GM23338 (cell line): Measurements from ENCODE around the gene GRIP2. TPM values are rescaled to one million over a fixed set of nuclear protein-coding genes. Genes with fewer than 3 reads are reported as not detected.
A peak's percentile ranks its signal among the peaks of the same experiment; 100 is the strongest.

Experiments
- ATAC-seq: fragments of 200-7000 bp; cut with Tn5 transposase; 3 replicates; pipeline ENCODE4 v1.9.1; 2020
- DNase-seq: peaks from one replicate; pipeline ENCODE4 v3.0.0-alpha.2; 2015; ENCODE audit warnings: low spot score
- H2AFZ ChIP-seq: fragments of 200-600 bp; sonication (generic); 2 replicates; pipeline ENCODE4 v1.8.0; 2016; ENCODE audit warnings: antibody characterized with exemption, mild to moderate bottlenecking, moderate library complexity
- H3F3A ChIP-seq: fragments of 200-600 bp; sonication (generic); replicated peaks from 2 replicates; pipeline ENCODE4 v1.8.0; 2017; ENCODE audit warnings: antibody characterized with exemption, mixed run types, low read depth
- H3K27ac ChIP-seq: fragments of 200-600 bp; sonication (generic); 2 replicates; pipeline ENCODE4 v1.6.1; 2016; ENCODE audit warnings: low read depth
- H3K27me3 ChIP-seq: fragments of 200-600 bp; sonication (generic); 2 replicates; pipeline ENCODE4 v1.8.0; 2016; ENCODE audit warnings: mild to moderate bottlenecking, mixed run types, moderate library complexity; ENCODE audit not compliant: insufficient read depth
- H3K36me3 ChIP-seq: fragments of 200-600 bp; sonication (generic); 2 replicates; pipeline ENCODE4 v1.8.0; 2016; ENCODE audit warnings: mild to moderate bottlenecking; ENCODE audit not compliant: insufficient read depth
- H3K4me1 ChIP-seq: fragments of 200-600 bp; sonication (generic); 2 replicates; pipeline ENCODE4 v1.8.0; 2016; ENCODE audit warnings: mild to moderate bottlenecking, moderate library complexity; ENCODE audit not compliant: insufficient read depth
- H3K4me2 ChIP-seq: fragments of 200-600 bp; sonication (generic); 2 replicates; pipeline ENCODE4 v1.7.1; 2017; ENCODE audit warnings: mixed run types
- H3K4me3 ChIP-seq: fragments of 200-600 bp; sonication (generic); 2 replicates; pipeline ENCODE4 v1.6.1; 2016; ENCODE audit warnings: mixed run types
- H3K79me2 ChIP-seq: fragments of 200-600 bp; sonication (generic); replicated peaks from 2 replicates; pipeline ENCODE4 v1.8.0; 2017; ENCODE audit warnings: mild to moderate bottlenecking; ENCODE audit not compliant: insufficient read depth
- H3K9me2 ChIP-seq: fragments of 200-600 bp; sonication (generic); 2 replicates; pipeline ENCODE4 v1.8.0; 2017; ENCODE audit not compliant: insufficient read depth
- H4K20me1 ChIP-seq: fragments of 200-600 bp; sonication (generic); replicated peaks from 2 replicates; pipeline ENCODE4 v1.8.0; 2017; ENCODE audit warnings: mild to moderate bottlenecking; ENCODE audit not compliant: insufficient read depth
- H3K27ac Mint-ChIP-seq: 2 replicates; pipeline ENCODE4 v1.8.0; 2020; ENCODE audit warnings: inconsistent platforms, mild to moderate bottlenecking, moderate library complexity, mixed read lengths
- H3K27me3 Mint-ChIP-seq: 3 replicates; pipeline ENCODE4 v1.8.0; 2022; ENCODE audit warnings: low read depth, mild to moderate bottlenecking, moderate library complexity, mixed read lengths, inconsistent platforms; ENCODE audit not compliant: insufficient read depth, poor library complexity
- H3K36me3 Mint-ChIP-seq: 3 replicates; pipeline ENCODE4 v1.8.0; 2021; ENCODE audit warnings: low read depth, mild to moderate bottlenecking, inconsistent platforms, moderate library complexity, mixed read lengths
- H3K4me1 Mint-ChIP-seq: 3 replicates; pipeline ENCODE4 v1.8.0; 2020; ENCODE audit warnings: mild to moderate bottlenecking, inconsistent platforms, mixed read lengths
- H3K4me3 Mint-ChIP-seq: 3 replicates; pipeline ENCODE4 v1.8.0; 2021; ENCODE audit warnings: moderate library complexity, mild to moderate bottlenecking, inconsistent platforms, mixed read lengths
- H3K9me3 Mint-ChIP-seq: 3 replicates; pipeline ENCODE4 v1.8.0; 2020; ENCODE audit warnings: moderate library complexity, mild to moderate bottlenecking, inconsistent platforms, mixed read lengths
- EZH2phosphoT487 ChIP-seq: fragments of 200-600 bp; sonication (generic); IDR thresholded peaks from one replicate; pipeline ENCODE4 v1.8.1; 2018; ENCODE audit warnings: antibody characterized with exemption; ENCODE audit not compliant: unreplicated experiment
- ZNF331 ChIP-seq: fragments of 250-450 bp; sonication (Bioruptor Pico); IDR thresholded peaks from 2 replicates; pipeline ENCODE4 v1.5.0; 2020; ENCODE audit warnings: low read depth, mild to moderate bottlenecking, moderate library complexity
- polyA plus RNA-seq: library from polyadenylated mRNA; unstranded; fragments of >200 nt; fragmentation: Nextera tagmentation; extraction: Ambion mirVana; gene quantifications from 2 replicates; pipeline ENCODE4 v1.2.1, GENCODE V29; 2016
- total RNA-seq: library from RNA; depleted of rRNA; stranded (reverse); fragments of >200 nt; shearing (Covaris generic); gene quantifications from 2 replicates; pipeline ENCODE4 v1.2.3, GENCODE V29; 2014
- TF ChIP-seq, protein P1 (sequence below): fragments of 250-450 bp; sonication (Bioruptor Pico); IDR thresholded peaks from 2 replicates; pipeline ENCODE4 v1.5.0; 2020; ENCODE audit warnings: mild to moderate bottlenecking, moderate library complexity

The GRIP2 gene
- total and polyA plus RNA-seq, 2 experiments from 2014 or later: 3.6 to 5.8 TPM

DNA sequence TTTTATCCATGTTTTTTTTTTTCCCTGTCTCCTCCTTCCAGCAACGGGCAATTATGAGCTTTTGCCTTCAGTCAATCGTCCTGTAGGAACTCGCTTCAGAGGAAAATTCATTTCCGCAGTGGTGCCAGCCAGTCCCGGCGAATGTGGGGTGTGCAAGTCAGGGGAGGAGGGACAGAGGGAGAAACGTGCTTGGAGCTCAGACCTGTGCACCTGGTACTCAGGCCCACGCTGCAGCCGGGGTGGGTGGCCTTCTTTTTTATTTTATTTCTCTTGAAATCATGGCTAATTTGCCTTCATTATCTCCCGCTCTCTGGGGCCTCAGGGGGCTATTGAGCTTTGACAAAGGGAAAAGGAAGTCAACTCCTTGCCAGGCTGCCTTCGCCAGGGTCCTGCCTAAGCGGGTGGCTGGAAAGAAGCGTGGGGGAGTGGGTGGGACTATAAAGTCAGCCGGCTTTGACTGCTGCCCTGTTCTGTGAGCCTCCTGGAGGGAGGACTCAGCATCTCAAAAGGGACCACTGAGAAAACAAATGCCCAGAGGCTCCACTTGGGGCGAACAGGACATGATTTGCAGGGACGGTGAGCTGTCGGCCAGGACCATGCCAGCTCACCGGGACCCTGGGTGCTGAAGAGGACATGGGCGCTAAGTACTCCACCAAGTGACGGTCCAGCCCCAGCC is 5.5 kb downstream of the GRIP2 start:
- Mint-ChIP-seq H3K4me3 (peak overlapping the region; percentile 62), H3K9me3 (peaks cover 4% of the 10 kb centered on the region; the same call in 1 of the 3 replicates), H3K27ac (peak overlapping the region; percentile 73; the same call in 1 of the 2 replicates), H3K4me1 (peaks cover 59% of the 10 kb centered on the region), H3K36me3 (peaks cover 2% of the 10 kb centered on the region; the same call in 1 of the 3 replicates), H3K27me3 (peaks cover 9% of the 10 kb centered on the region)
- peak; percentile 78 for ATAC-seq
- peak overlapping the region; percentile 34 for H3K4me3 ChIP-seq
- H3K79me2 ChIP-seq: no peaks in the 10 kb centered on the region
- peak overlapping the region; percentile 46; the same call in 1 of the 2 replicates for H3K27ac ChIP-seq
- H3K27me3 ChIP-seq: no peaks in the 10 kb centered on the region
- H4K20me1 ChIP-seq: no peaks in the 10 kb centered on the region
- peaks cover 48% of the 10 kb centered on the region for H3K4me1 ChIP-seq
- H3F3A ChIP-seq: peaks cover 21% of the 10 kb centered on the region; the same call in 1 of the 2 replicates
- peak overlapping the region; percentile 60 for H3K4me2 ChIP-seq
- TF ChIP-seq EZH2phosphoT487: no peak
- TF ChIP-seq, protein P1, sequence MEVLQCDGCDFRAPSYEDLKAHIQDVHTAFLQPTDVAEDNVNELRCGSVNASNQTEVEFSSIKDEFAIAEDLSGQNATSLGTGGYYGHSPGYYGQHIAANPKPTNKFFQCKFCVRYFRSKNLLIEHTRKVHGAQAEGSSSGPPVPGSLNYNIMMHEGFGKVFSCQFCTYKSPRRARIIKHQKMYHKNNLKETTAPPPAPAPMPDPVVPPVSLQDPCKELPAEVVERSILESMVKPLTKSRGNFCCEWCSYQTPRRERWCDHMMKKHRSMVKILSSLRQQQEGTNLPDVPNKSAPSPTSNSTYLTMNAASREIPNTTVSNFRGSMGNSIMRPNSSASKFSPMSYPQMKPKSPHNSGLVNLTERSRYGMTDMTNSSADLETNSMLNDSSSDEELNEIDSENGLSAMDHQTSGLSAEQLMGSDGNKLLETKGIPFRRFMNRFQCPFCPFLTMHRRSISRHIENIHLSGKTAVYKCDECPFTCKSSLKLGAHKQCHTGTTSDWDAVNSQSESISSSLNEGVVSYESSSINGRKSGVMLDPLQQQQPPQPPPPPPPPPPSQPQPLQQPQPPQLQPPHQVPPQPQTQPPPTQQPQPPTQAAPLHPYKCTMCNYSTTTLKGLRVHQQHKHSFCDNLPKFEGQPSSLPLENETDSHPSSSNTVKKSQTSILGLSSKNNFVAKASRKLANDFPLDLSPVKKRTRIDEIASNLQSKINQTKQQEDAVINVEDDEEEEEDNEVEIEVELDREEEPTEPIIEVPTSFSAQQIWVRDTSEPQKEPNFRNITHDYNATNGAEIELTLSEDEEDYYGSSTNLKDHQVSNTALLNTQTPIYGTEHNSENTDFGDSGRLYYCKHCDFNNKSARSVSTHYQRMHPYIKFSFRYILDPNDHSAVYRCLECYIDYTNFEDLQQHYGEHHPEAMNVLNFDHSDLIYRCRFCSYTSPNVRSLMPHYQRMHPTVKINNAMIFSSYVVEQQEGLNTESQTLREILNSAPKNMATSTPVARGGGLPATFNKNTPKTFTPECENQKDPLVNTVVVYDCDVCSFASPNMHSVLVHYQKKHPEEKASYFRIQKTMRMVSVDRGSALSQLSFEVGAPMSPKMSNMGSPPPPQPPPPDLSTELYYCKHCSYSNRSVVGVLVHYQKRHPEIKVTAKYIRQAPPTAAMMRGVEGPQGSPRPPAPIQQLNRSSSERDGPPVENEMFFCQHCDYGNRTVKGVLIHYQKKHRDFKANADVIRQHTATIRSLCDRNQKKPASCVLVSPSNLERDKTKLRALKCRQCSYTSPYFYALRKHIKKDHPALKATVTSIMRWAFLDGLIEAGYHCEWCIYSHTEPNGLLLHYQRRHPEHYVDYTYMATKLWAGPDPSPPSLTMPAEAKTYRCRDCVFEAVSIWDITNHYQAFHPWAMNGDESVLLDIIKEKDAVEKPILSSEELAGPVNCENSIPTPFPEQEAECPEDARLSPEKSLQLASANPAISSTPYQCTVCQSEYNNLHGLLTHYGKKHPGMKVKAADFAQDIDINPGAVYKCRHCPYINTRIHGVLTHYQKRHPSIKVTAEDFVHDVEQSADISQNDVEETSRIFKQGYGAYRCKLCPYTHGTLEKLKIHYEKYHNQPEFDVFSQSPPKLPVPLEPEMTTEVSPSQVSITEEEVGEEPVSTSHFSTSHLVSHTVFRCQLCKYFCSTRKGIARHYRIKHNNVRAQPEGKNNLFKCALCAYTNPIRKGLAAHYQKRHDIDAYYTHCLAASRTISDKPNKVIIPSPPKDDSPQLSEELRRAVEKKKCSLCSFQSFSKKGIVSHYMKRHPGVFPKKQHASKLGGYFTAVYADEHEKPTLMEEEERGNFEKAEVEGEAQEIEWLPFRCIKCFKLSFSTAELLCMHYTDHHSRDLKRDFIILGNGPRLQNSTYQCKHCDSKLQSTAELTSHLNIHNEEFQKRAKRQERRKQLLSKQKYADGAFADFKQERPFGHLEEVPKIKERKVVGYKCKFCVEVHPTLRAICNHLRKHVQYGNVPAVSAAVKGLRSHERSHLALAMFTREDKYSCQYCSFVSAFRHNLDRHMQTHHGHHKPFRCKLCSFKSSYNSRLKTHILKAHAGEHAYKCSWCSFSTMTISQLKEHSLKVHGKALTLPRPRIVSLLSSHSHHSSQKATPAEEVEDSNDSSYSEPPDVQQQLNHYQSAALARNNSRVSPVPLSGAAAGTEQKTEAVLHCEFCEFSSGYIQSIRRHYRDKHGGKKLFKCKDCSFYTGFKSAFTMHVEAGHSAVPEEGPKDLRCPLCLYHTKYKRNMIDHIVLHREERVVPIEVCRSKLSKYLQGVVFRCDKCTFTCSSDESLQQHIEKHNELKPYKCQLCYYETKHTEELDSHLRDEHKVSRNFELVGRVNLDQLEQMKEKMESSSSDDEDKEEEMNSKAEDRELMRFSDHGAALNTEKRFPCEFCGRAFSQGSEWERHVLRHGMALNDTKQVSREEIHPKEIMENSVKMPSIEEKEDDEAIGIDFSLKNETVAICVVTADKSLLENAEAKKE: peak; percentile 56; the same call in 1 of the 2 replicates
- no peaks in the 10 kb centered on the region for H3K9me2 ChIP-seq
- H2AFZ ChIP-seq: no peak overlapping the region
- H3K36me3 ChIP-seq: no peaks in the 10 kb centered on the region
- DNase-seq: peak; percentile 76

DNA sequence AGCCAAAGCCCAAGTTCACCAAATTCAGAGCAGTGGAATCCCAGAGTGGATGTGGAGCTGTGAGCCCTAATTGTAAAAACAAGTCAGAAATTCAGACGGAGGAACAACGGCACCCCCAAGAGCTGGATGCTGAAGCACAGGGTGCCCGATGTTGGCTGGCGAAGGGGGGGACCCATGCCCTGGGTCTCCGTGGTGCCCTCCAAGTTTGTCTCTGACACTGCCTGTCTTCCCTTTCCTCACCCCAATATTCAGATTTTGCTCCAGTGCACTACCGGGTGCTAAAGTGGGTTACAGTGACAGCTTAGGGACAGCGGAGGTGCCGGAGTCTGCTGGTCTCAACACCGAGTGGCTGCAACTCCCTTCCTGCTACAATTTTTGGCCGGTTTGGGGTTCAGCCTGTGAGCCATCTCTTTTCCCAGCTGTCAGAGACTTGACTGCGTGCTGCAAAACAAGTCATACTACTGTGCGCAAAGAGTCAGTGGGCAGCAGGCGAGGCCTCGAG is 6.6 kb downstream of the GRIP2 start:
- no peaks in the 10 kb centered on the region for H3K9me2 ChIP-seq
- peaks cover 58% of the 10 kb centered on the region for H3K4me1 Mint-ChIP-seq
- H3K4me3 ChIP-seq: no peak overlapping the region
- no peaks in the 10 kb centered on the region for H4K20me1 ChIP-seq
- H3K4me3 Mint-ChIP-seq: peak overlapping the region; percentile 27; the same call in 1 of the 3 replicates
- H3K27me3 ChIP-seq: no peaks in the 10 kb centered on the region
- peaks cover 2% of the 10 kb centered on the region; the same call in 1 of the 3 replicates for H3K36me3 Mint-ChIP-seq
- no peak overlapping the region for H2AFZ ChIP-seq
- H3K27me3 Mint-ChIP-seq: peaks cover 9% of the 10 kb centered on the region
- no peaks in the 10 kb centered on the region for H3K79me2 ChIP-seq
- H3K36me3 ChIP-seq: no peaks in the 10 kb centered on the region
- ATAC-seq (no peak), DNase-seq (no peak)
- H3K27ac ChIP-seq: peak overlapping the region; percentile 46; the same call in 1 of the 2 replicates
- H3K9me3 Mint-ChIP-seq: peaks cover 5% of the 10 kb centered on the region; the same call in 1 of the 3 replicates
- H3F3A ChIP-seq: peaks cover 21% of the 10 kb centered on the region; the same call in 1 of the 2 replicates
- no peak overlapping the region for H3K27ac Mint-ChIP-seq
- peak overlapping the region; percentile 60 for H3K4me2 ChIP-seq
- H3K4me1 ChIP-seq: peaks cover 48% of the 10 kb centered on the region
- TF ChIP-seq ZNF331: no peak
- TF ChIP-seq, protein P1: no peak
